ENCODE measurements around the gene GPR15.

GPR15 gene

GRCh38 chr3:98532709-98533571 is 1.2 kb downstream of the GPR15 start:
- no peak for DNase-seq
- Histone ChIP-seq H3K27me3 (no peaks in the 10 kb centered on the region), H3K4me1 (peaks cover 6% of the 10 kb centered on the region), H3K36me3 (no peaks in the 10 kb centered on the region), H3K9me3 (no peaks in the 10 kb centered on the region), H3K4me3 (ENCODE audit: low read depth, low read length) (no peak overlapping the region)
- TF ChIP-seq CTCF (IDR thresholded peaks at IDR 0.05; ENCODE audit: low read depth, low read length) = no peak

GRCh38 chr3:98534168-98534567 is 2.4 kb downstream of the GPR15 start:
- Histone ChIP-seq H3K9me3 (no peaks in the 10 kb centered on the region), H3K36me3 (no peaks in the 10 kb centered on the region), H3K27me3 (no peaks in the 10 kb centered on the region), H3K4me3 (ENCODE audit: low read depth, low read length) (no peak overlapping the region), H3K4me1 (peaks cover 6% of the 10 kb centered on the region)
- DNase-seq = no peak
- TF ChIP-seq CTCF (IDR thresholded peaks at IDR 0.05; ENCODE audit: low read depth, low read length) = no peak

GRCh38 chr3:98534734-98535133 is 3.0 kb downstream of the GPR15 start:
- no peak overlapping the region for H3K4me3 ChIP-seq (ENCODE audit: low read depth, low read length)
- no peaks in the 10 kb centered on the region for H3K9me3 ChIP-seq
- no peak for TF ChIP-seq CTCF (IDR thresholded peaks at IDR 0.05; ENCODE audit: low read depth, low read length)
- DNase-seq = no peak
- no peaks in the 10 kb centered on the region for H3K27me3 ChIP-seq
- H3K4me1 ChIP-seq = peaks cover 6% of the 10 kb centered on the region
- no peaks in the 10 kb centered on the region for H3K36me3 ChIP-seq

GRCh38 chr3:98536456-98537017 is 4.8 kb downstream of the GPR15 start:
- Histone ChIP-seq H3K4me1 (peaks cover 6% of the 10 kb centered on the region), H3K36me3 (no peaks in the 10 kb centered on the region), H3K9me3 (no peaks in the 10 kb centered on the region), H3K4me3 (ENCODE audit: low read depth, low read length) (no peak overlapping the region), H3K27me3 (no peaks in the 10 kb centered on the region)
- DNase-seq = no peak
- no peak for TF ChIP-seq CTCF (IDR thresholded peaks at IDR 0.05; ENCODE audit: low read depth, low read length)

GRCh38 chr3:98540346-98540745 is 8.6 kb downstream of the GPR15 start:
- Histone ChIP-seq H3K4me1 (no peaks in the 10 kb centered on the region), H3K36me3 (no peaks in the 10 kb centered on the region), H3K4me3 (ENCODE audit: low read depth, low read length) (no peak overlapping the region), H3K27me3 (peaks cover 20% of the 10 kb centered on the region), H3K9me3 (no peaks in the 10 kb centered on the region; the same call in 1 of the 2 replicates)
- no peak for TF ChIP-seq CTCF (IDR thresholded peaks at IDR 0.05; ENCODE audit: low read depth, low read length)
- DNase-seq = no peak

- Histone ChIP-seq H3K27me3 (peaks cover 28% of the 10 kb centered on the region), H3K4me1 (no peaks in the 10 kb centered on the region), H3K9me3 (no peaks in the 10 kb centered on the region; the same call in 1 of the 2 replicates), H3K4me3 (ENCODE audit: low read depth, low read length) (no peak overlapping the region), H3K36me3 (no peaks in the 10 kb centered on the region)
- no peak for DNase-seq
- TF ChIP-seq CTCF (IDR thresholded peaks at IDR 0.05; ENCODE audit: low read depth, low read length) = no peak
Measured at GRCh38 chr3:98541695-98542094, 9.9 kb downstream of the GPR15 start.

All from BE2C (cell line).